SKM-1 (cell line): ENCODE results near the gene METRNL.
"Not testable (repeated sequence)": the region's sequence is repeated elsewhere in the genome, so short reads cannot be mapped to it uniquely, and the experiment has no call there.

ENCODE experiments used
- DNase-seq: peaks from one replicate; lab custom pipeline; 2025; ENCODE audit not compliant: unreplicated experiment; lab: John Stamatoyannopoulos, UW

Gene METRNL, protein sequence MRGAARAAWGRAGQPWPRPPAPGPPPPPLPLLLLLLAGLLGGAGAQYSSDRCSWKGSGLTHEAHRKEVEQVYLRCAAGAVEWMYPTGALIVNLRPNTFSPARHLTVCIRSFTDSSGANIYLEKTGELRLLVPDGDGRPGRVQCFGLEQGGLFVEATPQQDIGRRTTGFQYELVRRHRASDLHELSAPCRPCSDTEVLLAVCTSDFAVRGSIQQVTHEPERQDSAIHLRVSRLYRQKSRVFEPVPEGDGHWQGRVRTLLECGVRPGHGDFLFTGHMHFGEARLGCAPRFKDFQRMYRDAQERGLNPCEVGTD

DNA sequence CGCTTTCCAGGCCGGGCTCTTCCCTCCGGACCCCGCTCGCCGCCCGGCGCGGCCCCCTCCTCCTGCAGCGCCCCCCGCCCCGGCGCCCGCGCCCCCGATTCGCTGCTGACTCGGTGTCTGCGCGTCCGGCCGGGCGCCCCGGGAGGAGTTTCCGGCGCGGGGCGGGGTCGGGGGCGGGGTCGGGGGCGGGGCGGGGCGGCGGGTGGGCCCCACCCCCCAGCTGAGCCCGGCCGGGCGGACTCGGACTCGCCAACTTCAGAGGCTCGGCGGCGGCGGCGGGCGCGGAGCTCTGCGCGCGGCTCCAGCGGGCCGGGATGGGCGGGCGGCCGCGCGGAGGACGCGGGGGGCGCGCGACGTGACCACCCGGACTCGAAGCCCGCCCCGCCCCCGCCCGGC lies at the start of gene METRNL:
Gene METRNL, plus strand, starts transcription at position 258 of the 396 bp plus-strand sequence. CDS start 207 bp downstream, outside the sequence.
- no peak for DNase-seq

DNA sequence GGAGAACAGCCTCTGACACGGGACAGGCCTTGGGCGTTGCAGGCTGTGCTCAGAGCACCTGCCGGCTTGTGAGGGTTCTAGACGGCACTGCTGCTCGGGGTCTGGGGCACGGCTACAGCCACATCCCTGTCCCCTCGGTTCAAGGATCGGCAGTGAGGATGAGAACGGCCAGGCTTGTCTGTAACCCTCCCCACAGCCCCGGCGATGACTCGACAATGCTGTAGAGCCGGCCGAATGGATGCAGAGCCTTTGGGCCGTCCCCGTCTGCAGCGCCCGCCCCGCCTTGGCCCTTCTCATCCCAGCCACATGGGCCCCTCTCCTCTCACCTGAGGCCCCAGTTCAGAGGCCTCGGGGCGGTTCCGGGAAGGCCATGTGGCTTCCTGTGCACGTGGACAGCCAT lies 49.0 kb upstream of the METRNL start:
- no peak for DNase-seq

DNA sequence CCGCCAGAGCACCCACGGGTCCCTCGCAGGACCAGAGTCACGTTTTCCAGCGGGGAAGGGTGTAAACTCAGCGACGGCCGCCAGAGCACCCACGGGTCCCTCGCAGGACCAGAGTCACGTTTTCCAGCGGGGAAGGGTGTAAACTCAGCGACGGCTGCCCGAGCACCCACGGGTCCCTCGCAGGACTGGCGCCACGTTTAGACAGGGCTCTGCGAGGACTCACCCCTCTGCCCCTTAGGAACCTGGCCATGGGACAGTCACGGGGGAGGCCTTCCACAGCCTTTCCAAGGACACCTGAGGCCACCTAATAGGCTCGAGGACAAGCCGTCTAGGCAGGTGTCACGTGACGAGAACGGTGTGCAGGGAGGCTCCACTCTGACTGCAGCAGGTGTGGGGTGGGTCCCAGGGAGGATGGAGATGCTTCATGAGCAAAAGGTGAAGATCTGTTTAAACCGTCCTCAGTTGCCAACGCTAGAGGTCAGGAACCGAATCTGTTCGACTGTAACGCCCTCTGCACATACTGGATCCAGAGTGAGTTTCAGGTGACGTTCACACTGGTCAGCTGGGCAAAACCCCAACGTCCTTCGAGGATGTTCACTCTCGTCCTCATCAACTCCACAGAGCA lies 48.0 kb upstream of the METRNL start:
- no peak for DNase-seq

DNA sequence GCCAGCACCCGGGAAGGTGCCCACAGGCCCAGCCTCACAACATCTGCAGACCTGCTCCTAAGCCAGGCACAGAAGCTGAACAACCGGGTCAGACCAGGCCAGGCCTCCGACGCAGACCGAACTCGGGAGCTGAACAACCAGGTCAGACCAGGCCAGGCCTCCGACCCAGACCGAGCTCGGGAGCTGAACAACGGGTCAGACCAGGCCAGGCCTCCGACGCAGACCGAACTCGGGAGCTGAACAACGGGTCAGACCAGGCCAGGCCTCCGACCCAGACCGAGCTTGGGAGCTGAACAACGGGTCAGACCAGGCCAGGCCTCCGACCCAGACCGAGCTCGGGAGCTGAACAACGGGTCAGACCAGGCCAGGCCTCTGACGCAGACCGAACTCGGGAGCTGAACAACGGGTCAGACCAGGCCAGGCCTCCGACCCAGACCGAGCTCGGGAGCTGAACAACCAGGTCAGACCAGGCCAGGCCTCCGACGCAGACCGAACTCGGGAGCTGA lies 47.4 kb upstream of the METRNL start:
- DNase-seq, result not testable (repeated sequence)

DNA sequence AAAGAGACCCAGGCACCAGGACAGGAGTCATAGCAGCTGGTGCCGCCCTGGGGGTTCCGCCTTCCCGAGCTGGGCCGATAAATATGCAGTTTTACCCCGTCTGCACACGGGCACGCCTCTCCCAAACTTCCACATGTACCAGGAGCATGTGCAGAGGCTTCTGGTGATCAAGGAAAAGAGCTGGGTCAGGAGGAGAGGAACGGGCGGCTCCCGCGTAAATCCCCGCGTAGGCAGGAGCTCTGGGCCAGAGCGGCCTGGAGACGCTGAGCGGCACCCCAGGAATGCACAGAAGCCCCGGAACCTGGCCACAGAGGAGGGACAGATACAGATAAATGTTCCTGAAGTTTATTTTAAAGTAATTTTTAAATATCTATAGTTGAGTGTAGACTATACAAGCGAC lies 46.6 kb upstream of the METRNL start:
- no peak for DNase-seq

DNA sequence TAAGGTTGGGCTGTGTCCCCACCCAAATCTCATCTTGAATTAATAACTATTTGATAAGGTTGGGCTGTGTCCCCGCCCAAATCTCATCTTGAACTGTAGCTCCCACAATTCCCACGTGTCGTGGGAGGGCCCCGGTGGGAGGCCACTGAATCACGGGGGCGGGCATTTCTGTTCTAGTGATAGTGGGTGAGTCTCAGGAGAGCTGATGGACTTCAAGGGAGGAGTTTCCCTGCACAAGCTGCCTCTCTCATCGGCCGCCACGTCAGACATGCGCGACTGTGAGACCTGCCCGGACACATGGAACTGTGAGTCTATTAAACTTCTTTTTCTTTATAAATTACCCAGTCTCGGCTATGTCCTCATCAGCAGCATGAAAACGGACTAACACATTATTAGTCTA lies 44.9 kb upstream of the METRNL start:
- DNase-seq, result no peak

DNA sequence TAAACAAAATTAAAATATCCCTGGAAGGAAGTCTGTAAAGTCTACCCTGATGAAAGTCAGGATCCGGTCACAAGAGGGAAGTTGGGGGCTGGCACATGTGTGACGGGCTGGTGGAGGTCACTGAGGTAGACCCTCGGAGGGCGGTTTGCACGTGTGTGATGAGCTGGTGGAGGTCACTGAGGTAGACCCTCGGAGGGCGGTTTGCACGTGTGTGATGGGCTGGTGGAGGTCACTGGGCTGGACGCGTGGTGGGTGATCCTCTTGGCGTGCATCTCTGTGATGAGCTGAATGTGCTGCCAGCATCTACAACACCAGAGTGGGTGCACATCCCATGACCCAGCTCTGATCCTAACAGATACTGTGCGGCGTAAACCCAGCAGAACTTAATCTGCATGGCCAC lies 43.7 kb upstream of the METRNL start:
- no peak for DNase-seq

DNA sequence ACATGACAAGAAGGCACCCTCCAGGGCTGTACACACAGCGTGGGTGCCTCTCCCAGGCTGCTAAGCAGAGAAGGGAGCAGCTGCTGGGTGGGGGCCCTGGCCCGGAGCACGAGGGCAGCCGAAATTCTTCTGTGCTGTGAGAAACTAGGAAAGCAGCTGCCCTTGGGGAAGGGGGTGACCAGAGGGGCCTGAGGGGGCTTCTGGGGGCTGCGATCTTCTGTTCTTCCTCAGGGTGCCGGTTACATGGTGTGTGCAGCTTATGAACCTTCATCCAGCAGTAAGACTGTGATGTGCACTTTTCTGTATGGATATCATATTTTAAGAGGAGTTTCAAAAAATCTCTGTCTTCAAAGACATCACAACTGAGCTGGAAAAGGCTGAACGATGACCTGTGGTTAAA lies 43.2 kb upstream of the METRNL start:
- no peak for DNase-seq

DNA sequence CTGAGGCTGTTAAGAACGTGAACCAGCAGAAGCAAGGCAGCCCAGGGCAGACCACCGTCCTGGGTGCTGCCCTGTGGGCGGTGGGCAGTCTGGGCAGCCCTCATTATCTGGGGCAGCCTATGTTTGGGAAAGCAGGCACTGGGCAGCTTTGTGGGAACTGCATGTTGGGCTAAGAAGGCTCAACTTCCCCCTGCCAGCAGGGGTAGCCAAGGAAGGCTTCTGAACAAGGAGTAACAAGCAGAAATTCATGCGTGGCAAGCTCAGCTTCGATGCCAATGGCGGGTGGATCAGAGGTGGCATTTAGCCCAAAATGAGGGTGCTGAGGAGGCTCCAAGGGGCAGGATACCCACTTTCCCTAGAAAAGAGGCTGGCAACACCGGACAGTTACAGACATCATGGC lies 42.7 kb upstream of the METRNL start:
- DNase-seq, result no peak

DNA sequence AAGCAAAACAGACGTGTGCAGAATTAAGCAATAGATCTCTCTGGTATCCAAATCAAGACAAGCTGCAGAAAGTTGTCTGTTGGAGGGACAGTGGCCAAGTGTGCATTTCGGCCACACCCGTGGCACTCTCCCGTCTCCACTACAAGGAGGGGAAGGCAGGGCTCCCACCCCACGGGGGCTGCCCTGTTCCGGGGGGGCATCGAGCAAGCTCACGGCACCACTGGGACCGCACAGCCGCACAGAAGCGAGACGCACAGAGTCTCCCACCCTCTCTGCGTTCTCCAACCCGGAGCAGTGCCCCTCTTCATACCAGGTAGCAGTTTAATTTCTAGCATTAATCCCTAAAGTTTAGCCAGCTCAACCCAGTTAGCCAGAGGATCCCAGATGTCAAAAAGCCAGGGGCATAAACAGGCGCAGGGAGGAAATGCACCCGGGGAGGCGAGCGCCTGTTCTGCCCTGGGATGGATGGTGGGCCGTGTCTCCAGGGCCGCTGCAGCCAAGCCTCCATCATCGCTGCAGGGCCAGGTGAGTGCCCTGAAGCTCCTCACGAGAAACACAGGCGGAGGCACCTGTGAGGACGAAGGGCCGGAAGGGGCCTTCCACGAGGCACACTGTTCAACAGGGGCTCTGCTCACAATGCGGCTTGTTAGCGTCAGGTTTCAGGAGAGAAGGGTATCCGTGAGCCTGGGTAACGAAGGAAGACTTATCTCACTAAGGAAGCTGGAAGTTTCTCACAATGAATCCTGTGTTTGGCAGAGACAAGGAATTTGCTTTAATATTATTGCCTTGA lies 42.1 kb upstream of the METRNL start:
- no peak for DNase-seq

DNA sequence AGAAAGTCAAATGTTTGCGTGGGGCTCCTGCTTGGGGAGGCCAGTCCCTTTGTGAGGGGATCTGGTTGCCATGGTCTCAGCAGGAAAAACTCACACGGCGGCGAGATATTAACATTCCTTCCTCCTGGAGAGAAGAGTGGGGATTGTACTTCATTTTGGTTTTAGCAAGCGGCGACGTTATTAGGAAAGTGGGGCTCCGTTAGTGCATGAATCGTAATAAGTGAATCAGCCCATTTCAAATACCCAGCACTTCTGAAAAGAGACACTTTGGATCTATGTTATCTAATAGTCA lies 41.6 kb upstream of the METRNL start:
- DNase-seq, result no peak

DNA sequence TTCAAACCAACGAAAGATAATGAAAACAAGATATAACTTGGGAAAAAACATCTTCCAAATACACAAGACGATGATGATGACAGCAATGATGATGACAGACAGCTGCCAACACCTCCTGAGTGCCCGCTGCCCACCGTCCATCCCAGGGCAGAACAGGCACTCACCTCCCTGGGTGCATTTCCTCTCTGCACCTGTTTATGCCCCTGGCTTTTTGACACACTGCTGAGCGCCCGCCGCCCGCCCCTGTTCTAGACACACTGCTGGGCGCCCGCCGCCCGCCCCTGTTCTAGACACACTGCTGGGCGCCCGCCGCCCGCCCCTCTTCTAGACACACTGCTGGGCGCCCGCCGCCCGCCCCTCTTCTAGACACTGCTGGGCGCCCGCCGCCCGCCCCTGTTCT lies 40.4 kb upstream of the METRNL start:
- DNase-seq, result not testable (repeated sequence)

DNA sequence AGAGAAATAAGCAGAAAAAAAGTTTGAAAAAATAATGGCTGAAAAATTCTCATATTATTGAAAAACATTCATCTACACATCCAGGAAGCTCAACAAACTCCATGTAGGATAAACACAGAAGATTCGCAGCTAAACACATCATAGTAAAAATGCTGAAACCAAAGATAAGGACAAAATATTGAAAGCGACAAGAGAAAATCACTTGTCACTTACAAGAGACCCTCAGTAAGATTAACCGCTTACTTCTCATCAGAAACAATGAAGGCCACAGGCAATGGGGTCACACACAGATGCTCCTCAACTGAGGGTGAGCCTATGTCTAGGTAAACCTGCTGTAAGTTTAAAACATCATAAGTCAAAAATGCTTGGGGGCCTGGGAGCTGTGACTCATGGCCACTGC lies 38.1 kb upstream of the METRNL start:
- no peak for DNase-seq

DNA sequence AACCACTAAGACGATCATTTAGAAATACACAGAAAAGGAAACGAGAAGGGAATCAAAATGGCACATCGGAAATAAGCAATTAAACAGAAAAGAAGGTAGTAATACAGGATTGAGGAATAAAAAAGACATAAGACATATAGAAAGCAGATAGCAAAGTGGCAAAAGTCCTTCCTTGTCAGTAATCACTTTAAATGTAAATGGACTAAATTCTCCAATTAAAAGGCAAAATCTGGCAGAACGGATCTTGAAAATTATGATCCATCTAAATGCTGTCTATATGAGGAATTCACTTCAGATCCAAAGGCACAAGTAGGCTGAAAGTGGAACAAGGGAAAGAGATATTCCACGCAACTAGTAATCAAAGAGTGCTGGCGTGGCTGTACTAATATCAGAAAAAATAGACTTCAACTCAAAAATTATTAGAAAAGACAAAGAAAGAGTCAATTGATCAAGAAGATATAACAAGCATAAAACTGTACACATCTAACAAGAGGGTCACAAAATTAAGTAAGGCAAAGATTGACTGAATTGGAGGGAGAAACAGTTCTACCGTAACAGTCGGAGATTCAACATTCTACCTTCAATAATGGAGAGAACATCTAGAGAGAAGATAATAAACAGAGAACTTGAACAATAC lies 36.8 kb upstream of the METRNL start:
- DNase-seq, result no peak

DNA sequence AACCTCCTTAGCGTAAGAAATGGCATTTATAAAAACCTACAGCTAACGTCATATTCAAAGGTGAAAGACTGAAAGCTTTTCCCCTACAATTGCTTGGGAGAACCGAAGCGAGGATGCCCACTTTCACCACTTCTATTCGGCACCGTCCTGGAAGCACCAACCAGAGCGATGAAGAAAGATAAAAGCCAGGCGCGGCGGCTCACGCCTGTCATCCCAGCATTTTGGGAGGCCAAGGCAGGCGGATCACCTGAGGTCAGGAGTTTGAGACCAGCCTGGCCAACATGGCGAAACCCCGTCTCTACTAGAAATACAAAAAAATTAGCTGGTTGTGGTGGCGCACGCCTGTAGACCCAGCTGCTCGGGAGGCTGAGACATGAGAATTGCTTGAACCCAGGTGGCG lies 34.9 kb upstream of the METRNL start:
- DNase-seq, result not testable (repeated sequence)

DNA sequence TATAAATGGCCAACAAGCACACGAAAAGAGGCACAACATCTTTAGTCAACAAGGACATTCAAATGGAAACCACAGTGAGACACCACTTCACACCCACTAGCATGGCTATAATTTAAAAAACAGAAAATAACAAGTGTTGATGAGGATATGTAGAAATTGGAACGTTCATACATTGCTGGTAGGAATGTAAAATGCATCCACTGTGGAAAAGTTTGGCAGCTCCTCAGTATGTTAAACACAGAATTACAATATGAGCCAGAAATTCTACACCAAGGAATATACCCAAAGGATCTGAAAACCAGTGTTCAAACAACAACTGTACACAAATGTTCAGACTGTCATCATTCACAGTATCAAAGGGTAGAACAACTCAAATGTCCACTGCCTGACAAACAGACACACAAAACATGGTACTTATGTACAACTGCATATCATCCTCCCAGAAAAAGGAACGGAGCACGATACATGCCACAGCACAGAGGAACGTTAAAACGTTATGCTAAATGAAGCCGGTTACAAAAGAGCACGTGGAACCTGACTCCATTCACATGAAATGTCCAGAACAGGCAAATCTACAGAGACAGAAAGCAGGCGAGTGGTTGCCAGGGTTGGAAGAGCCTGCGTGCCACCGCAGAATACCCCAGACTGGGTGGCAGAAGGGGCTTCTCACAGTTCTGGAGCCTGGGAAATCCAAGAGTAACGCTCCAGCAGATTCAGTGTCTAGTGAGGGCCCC lies 32.8 kb upstream of the METRNL start:
- no peak for DNase-seq

DNA sequence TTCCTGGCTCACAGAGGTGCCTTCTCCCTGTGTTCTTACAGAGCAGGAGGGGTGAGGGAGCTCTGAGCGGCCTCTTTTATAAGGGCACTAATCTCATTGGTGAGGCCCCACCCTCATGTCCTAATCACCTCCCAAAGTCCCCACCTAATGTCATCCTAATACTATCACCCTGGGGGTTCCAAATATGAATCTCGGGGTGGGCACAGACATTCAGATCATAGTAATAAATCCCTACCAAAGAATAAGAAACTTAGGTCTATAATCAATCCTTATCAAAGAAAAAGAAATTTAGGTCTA lies 32.3 kb upstream of the METRNL start:
- no peak for DNase-seq

DNA sequence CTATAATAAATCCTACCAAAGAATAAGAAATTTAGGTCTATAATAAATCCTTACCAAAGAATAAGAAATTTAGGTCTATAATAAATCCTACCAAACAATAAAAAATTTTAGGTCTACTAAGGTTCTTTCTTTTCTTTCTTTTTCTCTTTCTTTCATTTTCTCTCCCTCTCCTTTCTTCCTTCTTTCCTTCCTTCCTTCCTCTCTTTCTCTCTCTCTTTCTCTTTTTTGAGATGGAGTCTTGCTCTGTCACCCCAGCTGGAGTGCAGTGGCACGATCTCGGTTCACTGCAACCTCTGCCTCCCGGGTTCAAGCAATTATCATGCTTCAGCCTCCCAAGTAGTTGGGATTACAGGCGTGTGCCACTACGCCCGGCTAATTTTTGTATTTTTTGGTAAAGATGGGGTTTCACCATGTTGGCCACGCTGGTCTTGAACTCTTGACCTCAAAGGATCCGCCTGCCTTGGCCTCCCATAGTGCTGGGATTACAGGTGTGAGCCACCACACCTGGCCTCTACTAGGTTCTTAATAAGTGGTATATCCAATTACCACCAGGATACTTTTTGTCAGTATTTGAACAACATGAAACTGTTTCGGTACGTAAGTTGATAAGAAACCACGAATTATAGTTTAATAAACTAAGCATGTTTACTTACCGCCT lies 31.5 kb upstream of the METRNL start:
- DNase-seq, result not testable (repeated sequence)

DNA sequence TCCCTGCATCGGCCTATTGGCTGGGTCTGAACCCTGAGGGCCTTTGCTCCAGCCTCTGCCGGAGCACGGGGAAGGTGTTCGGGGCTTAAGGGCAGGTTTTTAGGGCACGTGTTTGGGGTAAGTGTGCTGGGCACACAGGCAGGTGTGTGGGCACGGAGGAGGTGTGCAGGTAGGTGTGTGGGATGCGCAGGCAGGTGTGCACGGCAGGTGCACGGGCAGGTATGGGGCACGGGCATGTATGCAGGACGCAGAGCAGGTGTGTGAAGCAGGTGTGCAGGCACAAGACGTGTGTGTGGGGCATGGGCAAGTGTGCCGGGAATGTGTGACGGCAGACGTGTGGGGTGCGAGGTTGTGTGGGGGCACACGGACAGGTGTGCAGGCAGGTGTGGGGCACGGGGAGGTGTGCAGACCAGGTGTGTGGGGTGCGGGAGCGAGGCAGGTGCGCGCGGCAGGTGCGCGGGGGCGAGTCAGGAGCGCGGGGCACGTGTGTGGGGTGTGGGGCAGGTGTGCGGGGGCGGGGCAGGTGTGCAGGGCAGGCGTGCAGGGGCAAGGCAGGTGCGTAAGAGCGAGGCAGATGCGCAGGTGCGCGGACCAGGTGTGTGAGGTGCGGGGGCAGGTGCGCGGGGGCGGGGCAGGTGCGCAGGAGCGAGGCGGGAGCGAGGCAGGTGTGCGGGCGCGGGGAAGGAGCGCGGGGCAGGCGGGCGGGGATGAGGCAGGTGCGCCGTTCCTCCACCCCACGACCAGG lies 28.6 kb upstream of the METRNL start:
- DNase-seq, result no peak
